Thoracic aorta (tissue), 2 donors: ENCODE results near the gene CELF3. TPM values are rescaled to one million over a fixed set of nuclear protein-coding genes. Genes with fewer than 3 reads are reported as not detected.
A peak's percentile ranks its signal among the peaks of the same experiment; 100 is the strongest.

Experiments
- ATAC-seq: fragments of 150-250 bp; one replicate; pipeline ENCODE4 v1.8.0; 2017; ENCODE audit warnings: low read depth; ENCODE audit not compliant: insufficient number of reproducible peaks, low FRiP score
- DNase-seq: peaks from one replicate; pipeline ENCODE4 v3.0.0-alpha.2; 2020; ENCODE audit warnings: low spot score
- H3K27ac ChIP-seq, 2 donors: fragments of 200-600 bp; sonication (generic); 1 replicate in 1 of 2; 2 replicates in 1 of 2; pipeline ENCODE4 v1.5.1; 2016; ENCODE audit warnings: mild to moderate bottlenecking in 2 of 2, moderate library complexity in 2 of 2
- H3K27me3 ChIP-seq: fragments of 200-600 bp; sonication (generic); replicated peaks from 2 replicates; pipeline ENCODE4 v1.6.0; 2016; ENCODE audit warnings: mild to moderate bottlenecking; ENCODE audit not compliant: insufficient read depth
- H3K36me3 ChIP-seq: fragments of 200-600 bp; sonication (generic); one replicate; pipeline ENCODE4 v1.5.1; 2016
- H3K4me1 ChIP-seq, 2 donors: fragments of 200-600 bp; sonication (generic); 1 replicate in 1 of 2; 2 replicates in 1 of 2; pipeline versions ENCODE4 v1.5.1 to v1.6.0; 2016; ENCODE audit warnings: low read depth in 2 of 2, mild to moderate bottlenecking in 1 of 2; ENCODE audit not compliant: control insufficient read depth in 1 of 2
- H3K4me3 ChIP-seq: fragments of 200-600 bp; sonication (generic); 2 replicates; pipeline ENCODE4 v1.5.1; 2016; ENCODE audit warnings: mild to moderate bottlenecking
- H3K9me3 ChIP-seq: fragments of 200-600 bp; sonication (generic); 2 replicates; pipeline ENCODE4 v1.5.1; 2016
- CTCF ChIP-seq: fragments of 200-600 bp; sonication (generic); IDR thresholded peaks from one replicate; pipeline ENCODE4 v1.5.1; 2019; ENCODE audit warnings: antibody characterized with exemption
- total RNA-seq, 2 donors: library from RNA; depleted of rRNA; stranded (reverse); fragments of >200 nt; gene quantifications; one replicate each; pipeline versions ENCODE4 v1.1.0 to v1.2.3, GENCODE V29; 2016

CELF3 gene
- total RNA-seq, 2 donors from 2014 or later, result not detected

- no peaks in the 10 kb centered on the region for H3K27me3 ChIP-seq
- H3K36me3 ChIP-seq, result no peaks in the 10 kb centered on the region
- ATAC-seq, result no peak
- DNase-seq, result no peak
- peaks cover 8 to 35% of the 10 kb centered on the region in 2 donors for H3K4me1 ChIP-seq
- no peak for TF ChIP-seq CTCF
- peak overlapping the region; percentile 78 for H3K4me3 ChIP-seq
- no peaks in the 10 kb centered on the region for H3K9me3 ChIP-seq
- peak overlapping the region; percentile 62 to 67 for H3K27ac ChIP-seq
Observed at GRCh38 chr1:151720554-151720953, 4.0 kb upstream of the CELF3 start.

GRCh38 chr1:151720125-151720524 is 3.5 kb upstream of the CELF3 start:
- ATAC-seq, result no peak
- no peaks in the 10 kb centered on the region for H3K9me3 ChIP-seq
- peaks cover 8 to 35% of the 10 kb centered on the region in 2 donors for H3K4me1 ChIP-seq
- no peak for TF ChIP-seq CTCF
- H3K27ac ChIP-seq, result peak overlapping the region in 1 of 2 donors; percentile 62
- DNase-seq, result no peak
- no peaks in the 10 kb centered on the region for H3K36me3 ChIP-seq
- H3K27me3 ChIP-seq, result no peaks in the 10 kb centered on the region
- H3K4me3 ChIP-seq, result peak overlapping the region; percentile 78

- H3K9me3 ChIP-seq, result no peaks in the 10 kb centered on the region
- H3K36me3 ChIP-seq, result no peaks in the 10 kb centered on the region
- TF ChIP-seq CTCF, result no peak
- H3K27ac ChIP-seq, result no peak overlapping the region
- peaks cover 8 to 35% of the 10 kb centered on the region in 2 donors for H3K4me1 ChIP-seq
- H3K27me3 ChIP-seq, result no peaks in the 10 kb centered on the region
- ATAC-seq, result no peak
- DNase-seq, result no peak
- no peak overlapping the region for H3K4me3 ChIP-seq
Observed at GRCh38 chr1:151718666-151719065, 2.1 kb upstream of the CELF3 start.

GRCh38 chr1:151718011-151718431 is 1.4 kb upstream of the CELF3 start:
- H3K4me1 ChIP-seq, result peaks cover 8 to 35% of the 10 kb centered on the region in 2 donors

GRCh38 chr1:151716405-151716762 is 219 bp downstream of the CELF3 start:
- H3K9me3 ChIP-seq, result no peaks in the 10 kb centered on the region
- H3K4me3 ChIP-seq, result no peak overlapping the region
- TF ChIP-seq CTCF, result no peak
- H3K36me3 ChIP-seq, result no peaks in the 10 kb centered on the region
- ATAC-seq (no peak), DNase-seq (no peak)
- H3K27me3 ChIP-seq, result no peaks in the 10 kb centered on the region
- no peak overlapping the region for H3K27ac ChIP-seq
- peaks cover 3 to 28% of the 10 kb centered on the region in 2 donors for H3K4me1 ChIP-seq

More at GRCh38 chr1:151718011-151718431, 1.4 kb upstream of the CELF3 start:
- no peaks in the 10 kb centered on the region for H3K36me3 ChIP-seq
- no peak overlapping the region for H3K27ac ChIP-seq
- no peak for TF ChIP-seq CTCF
- H3K27me3 ChIP-seq, result no peaks in the 10 kb centered on the region
- ATAC-seq, result no peak
- H3K4me3 ChIP-seq, result no peak overlapping the region
- no peak for DNase-seq
- no peaks in the 10 kb centered on the region for H3K9me3 ChIP-seq
